ENCODE measurements around the gene S100Z.
"Not testable (repeated sequence)": the region's sequence is repeated elsewhere in the genome, so short reads cannot be mapped to it uniquely, and the experiment has no call there.

The S100Z gene

GRCh38 chr5:76849419-76850291 is at the start of gene S100Z:
TSS of gene S100Z (plus strand) at chr5:76850014. CDS start at chr5:76875360, 25,346 bp downstream.
- DNase-seq (ENCODE audit: low read depth), result no peak

GRCh38 chr5:76800579-76800978 is 49.2 kb upstream of the S100Z start:
- no peak for DNase-seq (ENCODE audit: low read depth)

- DNase-seq (ENCODE audit: low read depth), result no peak
Observed at GRCh38 chr5:76801159-76801802, 48.5 kb upstream of the S100Z start.

GRCh38 chr5:76801803-76802195 is 48.0 kb upstream of the S100Z start:
- no peak for DNase-seq (ENCODE audit: low read depth)

- DNase-seq (ENCODE audit: low read depth), result no peak
Observed at GRCh38 chr5:76804266-76804665, 45.5 kb upstream of the S100Z start.

- DNase-seq (ENCODE audit: low read depth), result no peak
Observed at GRCh38 chr5:76805821-76806505, 43.9 kb upstream of the S100Z start.

GRCh38 chr5:76807296-76807695 is 42.5 kb upstream of the S100Z start:
- DNase-seq (ENCODE audit: low read depth), result no peak

- no peak for DNase-seq (ENCODE audit: low read depth)
Observed at GRCh38 chr5:76808141-76808691, 41.6 kb upstream of the S100Z start.

- DNase-seq (ENCODE audit: low read depth), result no peak
Observed at GRCh38 chr5:76809141-76809540, 40.7 kb upstream of the S100Z start.

- no peak for DNase-seq (ENCODE audit: low read depth)
Observed at GRCh38 chr5:76810236-76810635, 39.6 kb upstream of the S100Z start.

- no peak for DNase-seq (ENCODE audit: low read depth)
Observed at GRCh38 chr5:76811214-76811613, 38.6 kb upstream of the S100Z start.

GRCh38 chr5:76812209-76812608 is 37.6 kb upstream of the S100Z start:
- not testable (repeated sequence) for DNase-seq (ENCODE audit: low read depth)

- DNase-seq (ENCODE audit: low read depth), result no peak
Observed at GRCh38 chr5:76813982-76814562, 35.7 kb upstream of the S100Z start.

GRCh38 chr5:76816110-76816831 is 33.5 kb upstream of the S100Z start:
- DNase-seq (ENCODE audit: low read depth), result no peak

GRCh38 chr5:76818844-76819831 is 30.7 kb upstream of the S100Z start, which contains the start of gene F2RL1:
TSS of gene F2RL1 (plus strand) at chr5:76819030. CDS start at chr5:76819183, 153 bp downstream.
- DNase-seq (ENCODE audit: low read depth), result peak; percentile 41

GRCh38 chr5:76819851-76820525 is 29.8 kb upstream of the S100Z start:
- no peak for DNase-seq (ENCODE audit: low read depth)

GRCh38 chr5:76820526-76820890 is 29.3 kb upstream of the S100Z start:
- no peak for DNase-seq (ENCODE audit: low read depth)

- DNase-seq (ENCODE audit: low read depth), result no peak
Observed at GRCh38 chr5:76821136-76821535, 28.7 kb upstream of the S100Z start.

GRCh38 chr5:76822105-76822731 is 27.6 kb upstream of the S100Z start:
- DNase-seq (ENCODE audit: low read depth), result not testable (repeated sequence)
